H9 (cell line): ENCODE measurements around the gene PPP2R3B. TPM values are rescaled to one million over a fixed set of nuclear protein-coding genes. Genes with fewer than 3 reads are reported as not detected.
A peak's percentile ranks its signal among the peaks of the same experiment; 100 is the strongest.

ENCODE experiments used
- DNase-seq: peaks from one replicate; pipeline ENCODE4 v3.0.0-alpha.2; 2017
- H2AFZ ChIP-seq: one replicate; pipeline ENCODE4 v1.6.1; 2013; ENCODE audit warnings: mild to moderate bottlenecking, low read length, control low read depth, moderate library complexity
- H2AK5ac ChIP-seq: 2 replicates; pipeline ENCODE4 v1.6.1; 2013; ENCODE audit warnings: low read length, control low read depth, mixed read lengths; ENCODE audit not compliant: insufficient read length
- H2BK120ac ChIP-seq: one replicate; pipeline ENCODE4 v1.6.1; 2013; ENCODE audit warnings: low read depth, mild to moderate bottlenecking, low read length, control low read depth, inconsistent platforms; ENCODE audit not compliant: poor library complexity, severe bottlenecking
- H2BK12ac ChIP-seq: 2 replicates; pipeline ENCODE4 v1.6.1; 2013; ENCODE audit warnings: low read length, control low read depth, mixed read lengths, low read depth; ENCODE audit not compliant: insufficient read length
- H2BK15ac ChIP-seq: 2 replicates; pipeline ENCODE4 v1.6.1; 2013; ENCODE audit warnings: low read depth, low read length, control low read depth
- H2BK20ac ChIP-seq: one replicate; pipeline ENCODE4 v1.6.1; 2013; ENCODE audit warnings: low read depth, mild to moderate bottlenecking, low read length, control low read depth, inconsistent platforms; ENCODE audit not compliant: poor library complexity, severe bottlenecking
- H2BK5ac ChIP-seq: 2 replicates; pipeline ENCODE4 v1.6.1; 2013; ENCODE audit warnings: low read length, control low read depth, mixed read lengths; ENCODE audit not compliant: insufficient read length
- H3K14ac ChIP-seq: 2 replicates; pipeline ENCODE4 v1.6.1; 2013; ENCODE audit warnings: low read length, control low read depth; ENCODE audit not compliant: insufficient read depth
- H3K18ac ChIP-seq: 2 replicates; pipeline ENCODE4 v1.6.1; 2013; ENCODE audit warnings: low read depth, mild to moderate bottlenecking, mixed read lengths, low read length, control low read depth; ENCODE audit not compliant: insufficient read length
- H3K23ac ChIP-seq: 2 replicates; pipeline ENCODE4 v1.6.1; 2013; ENCODE audit warnings: low read length, control low read depth, mixed read lengths, low read depth; ENCODE audit not compliant: insufficient read length
- H3K23me2 ChIP-seq: 2 replicates; pipeline ENCODE4 v1.6.1; 2013; ENCODE audit warnings: low read depth, mild to moderate bottlenecking, mixed read lengths, low read length, control low read depth; ENCODE audit not compliant: insufficient read length, poor library complexity, severe bottlenecking
- H3K27ac ChIP-seq: 2 replicates; pipeline ENCODE4 v1.5.1; 2013; ENCODE audit warnings: low read length, control low read depth, mixed read lengths, low read depth; ENCODE audit not compliant: insufficient read length
- H3K27me3 ChIP-seq: 2 replicates; pipeline ENCODE4 v1.6.1; 2013; ENCODE audit warnings: low read length, control low read depth, inconsistent platforms; ENCODE audit not compliant: insufficient read depth
- H3K4ac ChIP-seq: 2 replicates; pipeline ENCODE4 v1.6.1; 2013; ENCODE audit warnings: low read depth, mild to moderate bottlenecking, control low read depth, inconsistent platforms, low read length, moderate library complexity
- H3K4me1 ChIP-seq: 2 replicates; pipeline ENCODE4 v1.6.1; 2013; ENCODE audit warnings: low read length, control low read depth, inconsistent platforms; ENCODE audit not compliant: insufficient read depth
- H3K4me2 ChIP-seq: 2 replicates; pipeline ENCODE4 v1.6.1; 2013; ENCODE audit warnings: low read length, control low read depth, mixed read lengths; ENCODE audit not compliant: insufficient read length, insufficient read depth
- H3K56ac ChIP-seq: 2 replicates; pipeline ENCODE4 v1.6.1; 2013; ENCODE audit warnings: low read depth, mild to moderate bottlenecking, mixed read lengths, low read length, control low read depth; ENCODE audit not compliant: insufficient read length
- H3K79me1 ChIP-seq: 2 replicates; pipeline ENCODE4 v1.6.1; 2013; ENCODE audit warnings: low read depth, mild to moderate bottlenecking, moderate library complexity, low read length, control low read depth, inconsistent platforms; ENCODE audit not compliant: insufficient read depth, poor library complexity, severe bottlenecking
- H3K79me2 ChIP-seq: 2 replicates; pipeline ENCODE4 v1.6.1; 2013; ENCODE audit warnings: low read length, control low read depth, inconsistent platforms; ENCODE audit not compliant: insufficient read depth
- H3K9ac ChIP-seq: 2 replicates; pipeline ENCODE4 v1.6.1; 2013; ENCODE audit warnings: low read length, control low read depth, mixed read lengths; ENCODE audit not compliant: insufficient read length; ENCODE audit errors: extremely low read depth
- H3K9me3 ChIP-seq: one replicate; pipeline ENCODE4 v1.6.1; 2013; ENCODE audit warnings: low read depth, low read length, inconsistent platforms; ENCODE audit not compliant: control insufficient read depth
- H3T11ph ChIP-seq: one replicate; pipeline ENCODE4 v1.6.1; 2013; ENCODE audit warnings: mild to moderate bottlenecking, low read length, control low read depth, inconsistent platforms
- H4K20me1 ChIP-seq: one replicate; pipeline ENCODE4 v1.6.1; 2013; ENCODE audit not compliant: control insufficient read depth, insufficient read length, insufficient read depth
- H4K5ac ChIP-seq: 2 replicates; pipeline ENCODE4 v1.6.1; 2013; ENCODE audit warnings: low read depth, mild to moderate bottlenecking, mixed read lengths, low read length, control low read depth; ENCODE audit not compliant: insufficient read length
- H4K8ac ChIP-seq: replicated peaks from 2 replicates; pipeline ENCODE4 v1.6.1; 2013; ENCODE audit warnings: low read length, control low read depth, mixed read lengths, low read depth; ENCODE audit not compliant: insufficient read length
- H4K91ac ChIP-seq: 2 replicates; pipeline ENCODE4 v1.6.1; 2013; ENCODE audit warnings: low read depth, mild to moderate bottlenecking, moderate library complexity, mixed read lengths, low read length, control low read depth; ENCODE audit not compliant: insufficient read length
- H3K27ac Mint-ChIP-seq, 3 experiments: 2 replicates in 2 of 3; 3 replicates in 1 of 3; pipeline ENCODE4 v1.8.0; 2020 to 2021; ENCODE audit warnings: mixed read lengths in 3 of 3, mild to moderate bottlenecking in 1 of 3, moderate library complexity in 1 of 3
- H3K27me3 Mint-ChIP-seq: 2 replicates; pipeline ENCODE4 v1.8.0; 2021; ENCODE audit warnings: low read depth, mild to moderate bottlenecking, moderate library complexity, mixed read lengths
- H3K36me3 Mint-ChIP-seq, 3 experiments: 2 replicates in 2 of 3; 3 replicates in 1 of 3; pipeline ENCODE4 v1.8.0; 2020 to 2021; ENCODE audit warnings: low read depth in 3 of 3, mixed read lengths in 3 of 3; ENCODE audit not compliant: insufficient read depth in 1 of 3
- H3K4me1 Mint-ChIP-seq, 2 experiments: 2 replicates each; pipeline ENCODE4 v1.8.0; 2020; ENCODE audit warnings: mixed read lengths in 2 of 2
- H3K4me3 Mint-ChIP-seq, 2 experiments: 2 replicates in 1 of 2; 3 replicates in 1 of 2; pipeline ENCODE4 v1.8.0; 2020 to 2021; ENCODE audit warnings: mild to moderate bottlenecking in 2 of 2, mixed read lengths in 2 of 2, moderate library complexity in 1 of 2
- H3K9me3 Mint-ChIP-seq, 2 experiments: 2 replicates in 1 of 2; 3 replicates in 1 of 2; pipeline ENCODE4 v1.8.0; 2020; ENCODE audit warnings: mild to moderate bottlenecking in 2 of 2, mixed read lengths in 2 of 2, moderate library complexity in 1 of 2
- WGBS: extraction: QIAGEN DNeasy Blood & Tissue Kit; methylation state at CpG from one replicate; pipeline ENCODE4 v1.1.7; 2013; ENCODE audit warnings: missing lambda C conversion rate, low lambda C conversion rate, mixed read lengths; ENCODE audit not compliant: insufficient read length; ENCODE audit errors: extremely low coverage; 5-methylcytosine and 5-hydroxymethylcytosine counted together
- total RNA-seq: library from RNA; stranded (reverse); gene quantifications from 2 replicates; pipeline ENCODE4 v1.2.1, GENCODE V29; 2021
- TF ChIP-seq, protein P1 (sequence below): fragments of 200-600 bp; sonication (generic); conservative IDR thresholded peaks from 3 replicates; pipeline ENCODE4 v1.8.0; 2021; ENCODE audit warnings: antibody characterized with exemption, mild to moderate bottlenecking

PPP2R3B gene
- total RNA-seq, 1 experiment from 2014 or later, result 72.1 TPM

DNA sequence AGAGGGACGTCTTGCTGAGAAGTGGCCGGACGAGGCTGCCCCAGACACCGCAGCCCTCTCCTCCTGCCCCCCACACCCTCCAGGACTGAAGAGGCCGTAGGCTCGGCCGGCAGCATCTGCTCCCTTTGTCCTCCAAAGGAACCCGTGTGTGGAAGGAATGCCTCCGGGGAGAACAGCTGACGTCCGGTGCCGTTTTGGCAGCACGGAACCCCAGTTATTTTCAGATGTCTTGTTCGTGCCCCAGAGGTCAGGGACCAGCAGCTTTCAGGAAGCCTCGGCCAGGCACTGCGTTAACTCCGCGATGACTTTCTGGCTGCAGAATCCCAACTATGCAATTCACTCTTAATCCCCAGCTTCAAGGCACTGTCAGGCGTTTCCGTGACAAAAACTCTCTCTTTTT lies 10.9 kb upstream of the PPP2R3B start:
- Histone ChIP-seq H3K9me3 (no peaks in the 10 kb centered on the region), H2BK20ac (no peak overlapping the region), H4K5ac (no peak overlapping the region), H3K4me1 (no peaks in the 10 kb centered on the region), H3K27ac (no peak overlapping the region), H3K56ac (no peak overlapping the region), H3K23ac (no peak overlapping the region), H3T11ph (no peak overlapping the region), H2AFZ (no peak overlapping the region), H2BK12ac (no peak overlapping the region), H3K14ac (peak overlapping the region; percentile 57; the same call in 1 of the 2 replicates), H2BK15ac (no peak overlapping the region), H4K8ac (no peak overlapping the region), H2AK5ac (no peak overlapping the region), H4K20me1 (no peaks in the 10 kb centered on the region), H3K9ac (no peak overlapping the region), H2BK5ac (no peak overlapping the region), H2BK120ac (no peak overlapping the region), H3K79me2 (no peaks in the 10 kb centered on the region), H3K27me3 (no peaks in the 10 kb centered on the region), H3K4me2 (no peak overlapping the region), H4K91ac (no peak overlapping the region), H3K4ac (no peak overlapping the region), H3K79me1 (no peaks in the 10 kb centered on the region), H3K23me2 (no peaks in the 10 kb centered on the region), H3K18ac (peak overlapping the region; percentile 44)
- peak; percentile 65 for DNase-seq
- Mint-ChIP-seq H3K27ac (peak overlapping the region; percentile 46 to 72 (median 67); a peak in 3 of 7 replicates), H3K27me3 (no peaks in the 10 kb centered on the region; the same call in none of the 2 replicates), H3K36me3 (peaks cover 0 to 5% (median 1%) of the 10 kb centered on the region in 3 experiments; a peak in 2 of 7 replicates), H3K4me1 (peaks cover 6 to 8% of the 10 kb centered on the region in 2 experiments), H3K4me3 (peak overlapping the region in 1 of 2 experiments; percentile 21; a peak in 2 of 5 replicates), H3K9me3 (peaks cover 0 to 3% of the 10 kb centered on the region in 2 experiments; a peak in 1 of 5 replicates)
- no CpG with 5 or more reads among the region's 20 CpGs for WGBS
- TF ChIP-seq, protein P1, sequence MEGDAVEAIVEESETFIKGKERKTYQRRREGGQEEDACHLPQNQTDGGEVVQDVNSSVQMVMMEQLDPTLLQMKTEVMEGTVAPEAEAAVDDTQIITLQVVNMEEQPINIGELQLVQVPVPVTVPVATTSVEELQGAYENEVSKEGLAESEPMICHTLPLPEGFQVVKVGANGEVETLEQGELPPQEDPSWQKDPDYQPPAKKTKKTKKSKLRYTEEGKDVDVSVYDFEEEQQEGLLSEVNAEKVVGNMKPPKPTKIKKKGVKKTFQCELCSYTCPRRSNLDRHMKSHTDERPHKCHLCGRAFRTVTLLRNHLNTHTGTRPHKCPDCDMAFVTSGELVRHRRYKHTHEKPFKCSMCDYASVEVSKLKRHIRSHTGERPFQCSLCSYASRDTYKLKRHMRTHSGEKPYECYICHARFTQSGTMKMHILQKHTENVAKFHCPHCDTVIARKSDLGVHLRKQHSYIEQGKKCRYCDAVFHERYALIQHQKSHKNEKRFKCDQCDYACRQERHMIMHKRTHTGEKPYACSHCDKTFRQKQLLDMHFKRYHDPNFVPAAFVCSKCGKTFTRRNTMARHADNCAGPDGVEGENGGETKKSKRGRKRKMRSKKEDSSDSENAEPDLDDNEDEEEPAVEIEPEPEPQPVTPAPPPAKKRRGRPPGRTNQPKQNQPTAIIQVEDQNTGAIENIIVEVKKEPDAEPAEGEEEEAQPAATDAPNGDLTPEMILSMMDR, result no peak
